Measurements from ENCODE around the gene TSHZ2. TPM values are rescaled to one million over a fixed set of nuclear protein-coding genes. Genes with fewer than 3 reads are reported as not detected.

Gene TSHZ2
- total and polyA plus RNA-seq, 9 of the 15 experiments (the other 6 are each of a cell fraction or from before 2014, with no cell fraction given): 0.03 to 0.20 (median 0.05) TPM; not detected in 4

DNA sequence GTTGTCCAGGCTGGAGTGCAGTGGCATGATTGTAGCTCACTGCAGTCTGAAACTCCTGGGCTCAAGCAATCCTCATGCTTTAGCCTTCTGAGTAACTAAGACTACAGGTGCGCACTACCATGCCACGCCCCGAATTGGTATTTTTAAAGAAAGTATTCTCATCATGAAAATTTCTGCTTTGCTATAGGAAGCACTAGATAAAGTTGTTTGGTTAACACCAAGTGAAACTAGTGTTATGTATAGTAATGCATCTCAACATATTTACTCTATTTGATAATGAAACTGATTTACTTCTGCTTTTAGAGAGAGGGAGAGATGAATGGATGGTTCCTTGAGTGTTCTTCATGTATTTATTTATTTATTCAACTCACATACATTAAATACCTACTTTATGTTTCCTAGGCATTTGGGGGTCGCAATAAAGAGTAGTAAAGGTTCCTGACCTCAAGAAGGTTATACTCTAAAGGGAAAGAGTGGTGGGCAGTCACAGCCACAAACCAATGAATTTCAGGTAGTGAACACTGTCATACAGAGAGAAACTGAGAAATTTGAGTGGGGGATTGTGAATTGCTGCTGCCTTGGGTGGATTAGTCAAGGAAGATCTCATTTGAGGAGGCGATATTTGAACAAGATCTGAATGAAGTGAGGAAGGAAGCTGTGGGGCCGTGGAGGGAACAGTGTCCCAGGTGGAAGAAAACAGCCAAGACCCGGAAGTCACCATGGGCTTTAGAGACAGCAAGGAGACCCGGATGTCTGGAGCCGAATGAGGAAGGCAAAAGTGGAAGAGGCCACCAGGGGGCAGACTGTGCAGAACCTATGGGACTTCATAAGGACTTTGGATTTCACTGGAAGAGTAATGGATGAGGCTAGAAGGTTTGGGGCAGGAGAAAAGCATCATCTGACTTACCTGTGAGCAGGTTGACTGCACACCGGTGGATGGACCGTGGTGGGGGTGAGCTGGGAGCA, 185.6 kb downstream of the TSHZ2 start (continued):
- no peak for TF ChIP-seq KLF1 (tag; IDR thresholded peaks at IDR 0.05)

- DNase-seq (ENCODE audit: extremely low read depth in 1 of 4, low spot score in 3 of 4) (no peak), FAIRE-seq (no peak), ATAC-seq (no peak)
- Histone ChIP-seq H3K9ac (ENCODE audit: insufficient read depth in 1 of 2, low read depth in 2 of 2, low read length in 2 of 2) (no peak overlapping the region), H4K20me1 (replicated peaks; ENCODE audit: control insufficient read depth, insufficient read depth, low read length) (no peaks in the 10 kb centered on the region), H3K27ac (ENCODE audit: extremely low read depth, low read depth, low read length) (no peak overlapping the region), H3K4me3 (no peak overlapping the region), H3K79me2 (ENCODE audit: control insufficient read depth, insufficient read depth, low read length) (no peaks in the 10 kb centered on the region), H2AFZ (ENCODE audit: low read depth, low read length) (no peak overlapping the region), H3K36me3 (ENCODE audit: control insufficient read depth, insufficient read depth, low read length) (no peaks in the 10 kb centered on the region), H3K9me3 (replicated peaks; ENCODE audit: control insufficient read depth, insufficient read depth, low read depth, low read length) (peaks cover 9% of the 10 kb centered on the region; the same call in 1 of the 2 replicates), H3K27me3 (ENCODE audit: control insufficient read depth in 2 of 2, insufficient read depth in 2 of 2, low read length in 2 of 2) (no peaks in the 10 kb centered on the region), H3K9me1 (ENCODE audit: control insufficient read depth, insufficient read depth, low read length) (no peaks in the 10 kb centered on the region), H3K4me2 (ENCODE audit: insufficient read depth, low read length) (no peak overlapping the region), H3K4me1 (replicated peaks in 1 of 2; ENCODE audit: control insufficient read depth in 2 of 2, insufficient read depth in 2 of 2, low read length in 2 of 2) (peaks cover 14 to 25% of the 10 kb centered on the region in 2 experiments)
- in situ Hi-C loops (cut with MboI): no loop called here
- CTCF ChIA-PET (ENCODE audit: low intra/inter-chr PET ratio): no interaction called here
- intact Hi-C loops (cut with micrococcal nuclease): loop anchor here (2.0 kb wide), 1 partner anchor 38 kb away; no protein-coding TSS in a partner anchor
- no TSS peak for BruUV-seq (replicated peaks)
- POLR2A ChIA-PET: no interaction called here
- WGBS (ENCODE audit: insufficient coverage, low coverage, missing lambda C conversion rate): 86% methylated on average over 1 of the region's 1 CpG
- no peak for TF ChIP-seq ESRRB (CRISPR knock-in tag; IDR thresholded peaks at IDR 0.05; ENCODE audit: borderline replicate concordance)
- no peak for TF ChIP-seq HNRNPLL (IDR thresholded peaks at IDR 0.05; ENCODE audit: low read depth, low read length, poor library complexity, severe bottlenecking)
- TF ChIP-seq, protein P1, sequence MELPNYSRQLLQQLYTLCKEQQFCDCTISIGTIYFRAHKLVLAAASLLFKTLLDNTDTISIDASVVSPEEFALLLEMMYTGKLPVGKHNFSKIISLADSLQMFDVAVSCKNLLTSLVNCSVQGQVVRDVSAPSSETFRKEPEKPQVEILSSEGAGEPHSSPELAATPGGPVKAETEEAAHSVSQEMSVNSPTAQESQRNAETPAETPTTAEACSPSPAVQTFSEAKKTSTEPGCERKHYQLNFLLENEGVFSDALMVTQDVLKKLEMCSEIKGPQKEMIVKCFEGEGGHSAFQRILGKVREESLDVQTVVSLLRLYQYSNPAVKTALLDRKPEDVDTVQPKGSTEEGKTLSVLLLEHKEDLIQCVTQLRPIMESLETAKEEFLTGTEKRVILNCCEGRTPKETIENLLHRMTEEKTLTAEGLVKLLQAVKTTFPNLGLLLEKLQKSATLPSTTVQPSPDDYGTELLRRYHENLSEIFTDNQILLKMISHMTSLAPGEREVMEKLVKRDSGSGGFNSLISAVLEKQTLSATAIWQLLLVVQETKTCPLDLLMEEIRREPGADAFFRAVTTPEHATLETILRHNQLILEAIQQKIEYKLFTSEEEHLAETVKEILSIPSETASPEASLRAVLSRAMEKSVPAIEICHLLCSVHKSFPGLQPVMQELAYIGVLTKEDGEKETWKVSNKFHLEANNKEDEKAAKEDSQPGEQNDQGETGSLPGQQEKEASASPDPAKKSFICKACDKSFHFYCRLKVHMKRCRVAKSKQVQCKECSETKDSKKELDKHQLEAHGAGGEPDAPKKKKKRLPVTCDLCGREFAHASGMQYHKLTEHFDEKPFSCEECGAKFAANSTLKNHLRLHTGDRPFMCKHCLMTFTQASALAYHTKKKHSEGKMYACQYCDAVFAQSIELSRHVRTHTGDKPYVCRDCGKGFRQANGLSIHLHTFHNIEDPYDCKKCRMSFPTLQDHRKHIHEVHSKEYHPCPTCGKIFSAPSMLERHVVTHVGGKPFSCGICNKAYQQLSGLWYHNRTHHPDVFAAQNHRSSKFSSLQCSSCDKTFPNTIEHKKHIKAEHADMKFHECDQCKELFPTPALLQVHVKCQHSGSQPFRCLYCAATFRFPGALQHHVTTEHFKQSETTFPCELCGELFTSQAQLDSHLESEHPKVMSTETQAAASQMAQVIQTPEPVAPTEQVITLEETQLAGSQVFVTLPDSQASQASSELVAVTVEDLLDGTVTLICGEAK (IDR thresholded peaks at IDR 0.05): peak; percentile 80
- TF ChIP-seq, protein P1 (CRISPR knock-in tag; IDR thresholded peaks at IDR 0.05): no peak
- TF ChIP-seq, protein P2, sequence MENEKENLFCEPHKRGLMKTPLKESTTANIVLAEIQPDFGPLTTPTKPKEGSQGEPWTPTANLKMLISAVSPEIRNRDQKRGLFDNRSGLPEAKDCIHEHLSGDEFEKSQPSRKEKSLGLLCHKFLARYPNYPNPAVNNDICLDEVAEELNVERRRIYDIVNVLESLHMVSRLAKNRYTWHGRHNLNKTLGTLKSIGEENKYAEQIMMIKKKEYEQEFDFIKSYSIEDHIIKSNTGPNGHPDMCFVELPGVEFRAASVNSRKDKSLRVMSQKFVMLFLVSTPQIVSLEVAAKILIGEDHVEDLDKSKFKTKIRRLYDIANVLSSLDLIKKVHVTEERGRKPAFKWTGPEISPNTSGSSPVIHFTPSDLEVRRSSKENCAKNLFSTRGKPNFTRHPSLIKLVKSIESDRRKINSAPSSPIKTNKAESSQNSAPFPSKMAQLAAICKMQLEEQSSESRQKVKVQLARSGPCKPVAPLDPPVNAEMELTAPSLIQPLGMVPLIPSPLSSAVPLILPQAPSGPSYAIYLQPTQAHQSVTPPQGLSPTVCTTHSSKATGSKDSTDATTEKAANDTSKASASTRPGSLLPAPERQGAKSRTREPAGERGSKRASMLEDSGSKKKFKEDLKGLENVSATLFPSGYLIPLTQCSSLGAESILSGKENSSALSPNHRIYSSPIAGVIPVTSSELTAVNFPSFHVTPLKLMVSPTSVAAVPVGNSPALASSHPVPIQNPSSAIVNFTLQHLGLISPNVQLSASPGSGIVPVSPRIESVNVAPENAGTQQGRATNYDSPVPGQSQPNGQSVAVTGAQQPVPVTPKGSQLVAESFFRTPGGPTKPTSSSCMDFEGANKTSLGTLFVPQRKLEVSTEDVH (IDR thresholded peaks at IDR 0.05; ENCODE audit: low read depth, partially characterized antibody): no peak
- TF ChIP-seq EGR1 (conservative IDR thresholded peaks at IDR 0.05): no peak
Observed at GRCh38 chr20:53159160-53159559, 187.0 kb downstream of the TSHZ2 start.
